Measurements from ENCODE around the gene IL12A.

Gene IL12A

DNA sequence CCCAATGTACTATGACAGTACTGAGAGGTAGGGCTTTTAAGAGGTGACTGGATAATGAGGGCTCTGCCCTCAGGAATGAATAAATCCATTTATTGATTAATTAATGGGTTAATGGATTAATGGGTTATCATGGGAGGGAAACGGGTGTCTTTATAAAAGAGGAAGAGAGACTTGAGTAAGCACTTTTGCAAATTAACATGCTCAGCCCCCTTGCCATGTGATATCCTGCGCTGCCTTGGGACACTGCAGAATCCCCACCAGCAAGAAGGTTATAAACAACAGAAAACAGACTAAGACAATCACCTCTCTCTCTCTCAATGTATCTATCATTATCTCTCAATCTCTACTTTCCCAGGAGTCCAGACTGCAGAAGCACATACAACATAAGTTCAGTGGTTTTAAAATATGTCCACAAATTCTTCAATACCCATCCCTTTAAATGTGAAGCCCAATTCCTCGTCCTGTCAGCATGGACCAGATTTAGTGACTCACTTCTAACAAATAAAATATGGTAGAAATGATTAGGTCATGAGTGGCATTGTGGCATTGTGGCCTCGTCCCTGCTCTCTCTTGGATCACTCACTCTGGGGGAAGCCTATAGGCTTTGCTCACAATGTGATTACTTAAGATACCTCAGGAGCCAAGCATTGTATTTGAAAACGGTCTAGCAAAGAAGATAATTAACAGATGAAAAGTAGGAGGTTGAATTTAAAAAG is 40.0 kb upstream of the IL12A start:
- Histone ChIP-seq H3K4me3 (no peak overlapping the region), H3K9me3 (no peaks in the 10 kb centered on the region), H3K27me3 (peaks cover 0 to 4% of the 10 kb centered on the region in 2 donors), H3K36me3 (no peaks in the 10 kb centered on the region), H3K27ac (no peak overlapping the region), H3K4me1 (no peaks in the 10 kb centered on the region)
- intact Hi-C loops (cut with DNase I; ENCODE audit: low total_unique reads) = no loop called here
- TF ChIP-seq, protein P1, sequence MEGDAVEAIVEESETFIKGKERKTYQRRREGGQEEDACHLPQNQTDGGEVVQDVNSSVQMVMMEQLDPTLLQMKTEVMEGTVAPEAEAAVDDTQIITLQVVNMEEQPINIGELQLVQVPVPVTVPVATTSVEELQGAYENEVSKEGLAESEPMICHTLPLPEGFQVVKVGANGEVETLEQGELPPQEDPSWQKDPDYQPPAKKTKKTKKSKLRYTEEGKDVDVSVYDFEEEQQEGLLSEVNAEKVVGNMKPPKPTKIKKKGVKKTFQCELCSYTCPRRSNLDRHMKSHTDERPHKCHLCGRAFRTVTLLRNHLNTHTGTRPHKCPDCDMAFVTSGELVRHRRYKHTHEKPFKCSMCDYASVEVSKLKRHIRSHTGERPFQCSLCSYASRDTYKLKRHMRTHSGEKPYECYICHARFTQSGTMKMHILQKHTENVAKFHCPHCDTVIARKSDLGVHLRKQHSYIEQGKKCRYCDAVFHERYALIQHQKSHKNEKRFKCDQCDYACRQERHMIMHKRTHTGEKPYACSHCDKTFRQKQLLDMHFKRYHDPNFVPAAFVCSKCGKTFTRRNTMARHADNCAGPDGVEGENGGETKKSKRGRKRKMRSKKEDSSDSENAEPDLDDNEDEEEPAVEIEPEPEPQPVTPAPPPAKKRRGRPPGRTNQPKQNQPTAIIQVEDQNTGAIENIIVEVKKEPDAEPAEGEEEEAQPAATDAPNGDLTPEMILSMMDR (IDR thresholded peaks at IDR 0.05) = no peak
- DNase-seq = no peak

DNA sequence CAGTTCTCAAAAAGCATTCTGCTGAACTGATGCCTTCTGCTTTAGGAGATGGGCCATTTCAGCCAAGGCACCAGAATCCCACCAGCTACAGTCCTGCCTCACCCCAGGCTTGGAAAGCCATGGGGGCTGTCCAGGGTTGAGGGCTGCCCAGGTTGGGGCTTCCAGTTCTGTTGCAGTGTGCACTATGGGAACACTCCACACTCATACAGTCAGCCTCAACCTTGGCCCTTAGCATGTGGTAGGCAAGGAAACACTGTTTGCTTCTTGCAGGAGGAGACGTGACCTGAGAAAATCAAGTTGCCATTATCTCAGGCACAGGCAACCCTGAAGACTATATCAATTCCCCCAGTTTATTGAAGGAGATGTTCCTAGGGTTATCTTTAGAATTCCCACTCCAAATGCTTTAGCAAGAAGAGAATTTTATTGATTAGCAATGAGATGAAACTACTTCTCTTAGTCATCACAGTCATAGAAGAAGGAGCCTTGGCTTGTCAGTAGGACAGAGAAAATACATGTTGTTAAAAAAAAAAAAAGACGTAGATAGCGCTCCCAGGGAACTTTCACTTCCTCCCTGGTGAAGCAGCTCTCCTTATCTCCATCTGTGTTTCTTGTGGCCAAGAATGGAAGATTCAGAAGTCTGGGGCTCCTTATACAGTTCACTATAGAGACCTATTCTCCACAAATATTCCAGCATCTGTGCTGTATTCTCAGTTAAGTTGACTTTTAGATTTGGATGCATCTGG is 38.3 kb upstream of the IL12A start:
- Histone ChIP-seq H3K27ac (no peak overlapping the region), H3K4me3 (no peak overlapping the region), H3K9me3 (no peaks in the 10 kb centered on the region), H3K4me1 (no peaks in the 10 kb centered on the region), H3K36me3 (no peaks in the 10 kb centered on the region), H3K27me3 (peaks cover 0 to 4% of the 10 kb centered on the region in 2 donors)
- intact Hi-C loops (cut with DNase I; ENCODE audit: low total_unique reads) = no loop called here
- TF ChIP-seq, protein P1 (IDR thresholded peaks at IDR 0.05) = no peak
- no peak for DNase-seq

DNA sequence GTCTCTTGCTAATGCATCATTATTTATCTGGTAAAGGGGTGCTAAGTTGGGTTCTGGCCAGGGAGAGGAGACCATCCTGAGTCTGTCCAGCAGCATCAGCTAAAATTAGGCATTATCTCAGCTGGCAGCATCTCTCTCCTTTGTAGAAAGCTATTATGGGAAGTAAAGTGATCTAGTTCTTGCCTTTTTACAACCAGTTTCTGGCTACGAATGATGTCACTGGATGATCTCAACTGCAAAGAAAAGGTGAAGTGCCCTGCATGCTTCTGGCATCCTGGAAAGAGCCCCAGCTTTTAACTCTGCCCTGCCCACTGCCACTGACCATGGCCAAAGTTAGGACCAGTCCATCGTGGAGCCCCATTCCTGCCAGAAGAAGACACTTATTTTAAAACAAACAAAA is 37.1 kb upstream of the IL12A start:
- H3K27ac ChIP-seq = no peak overlapping the region
- DNase-seq = no peak
- peaks cover 0 to 4% of the 10 kb centered on the region in 2 donors for H3K27me3 ChIP-seq
- intact Hi-C loops (cut with DNase I; ENCODE audit: low total_unique reads) = no loop called here
- H3K36me3 ChIP-seq = no peaks in the 10 kb centered on the region
- no peak overlapping the region for H3K4me3 ChIP-seq
- no peaks in the 10 kb centered on the region for H3K9me3 ChIP-seq
- H3K4me1 ChIP-seq = no peaks in the 10 kb centered on the region
- TF ChIP-seq, protein P1 (IDR thresholded peaks at IDR 0.05) = no peak

DNA sequence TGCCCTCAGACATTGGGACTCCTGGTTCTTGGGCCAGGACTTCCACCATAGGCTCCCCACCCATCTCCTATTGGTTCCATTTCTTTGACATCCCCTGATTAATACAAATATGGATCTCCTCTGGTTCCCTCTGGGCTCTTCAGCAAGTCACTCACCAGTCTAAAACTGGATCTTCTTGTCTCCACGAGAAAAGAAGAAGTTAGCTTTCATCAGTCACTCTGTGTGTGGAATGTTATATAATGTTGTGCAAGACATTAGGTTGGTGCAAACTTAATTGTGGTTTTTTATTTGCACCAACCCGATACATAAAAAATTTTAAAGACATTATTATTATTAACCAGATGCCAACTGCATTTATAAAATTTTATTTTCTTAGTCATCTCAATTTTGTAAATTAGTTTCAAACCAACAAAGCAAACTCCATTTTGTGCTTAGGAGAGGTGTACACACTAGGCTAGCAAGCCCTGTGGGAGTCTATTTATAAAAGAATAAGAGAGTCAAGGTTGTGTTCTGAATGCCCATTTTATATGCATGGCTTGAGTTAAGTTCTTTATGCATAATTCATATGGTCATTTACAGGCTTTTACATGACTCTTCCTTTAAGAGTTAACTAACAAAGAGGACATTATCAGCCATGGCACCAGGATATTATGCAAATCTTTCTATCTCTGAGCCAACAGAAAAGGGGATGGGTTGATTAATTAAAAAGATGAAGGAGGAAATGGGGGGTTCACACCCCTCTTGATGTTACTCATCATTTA is 35.1 kb upstream of the IL12A start:
- H3K27ac ChIP-seq = no peak overlapping the region
- TF ChIP-seq, protein P1 (IDR thresholded peaks at IDR 0.05) = no peak
- intact Hi-C loops (cut with DNase I; ENCODE audit: low total_unique reads) = no loop called here

DNA sequence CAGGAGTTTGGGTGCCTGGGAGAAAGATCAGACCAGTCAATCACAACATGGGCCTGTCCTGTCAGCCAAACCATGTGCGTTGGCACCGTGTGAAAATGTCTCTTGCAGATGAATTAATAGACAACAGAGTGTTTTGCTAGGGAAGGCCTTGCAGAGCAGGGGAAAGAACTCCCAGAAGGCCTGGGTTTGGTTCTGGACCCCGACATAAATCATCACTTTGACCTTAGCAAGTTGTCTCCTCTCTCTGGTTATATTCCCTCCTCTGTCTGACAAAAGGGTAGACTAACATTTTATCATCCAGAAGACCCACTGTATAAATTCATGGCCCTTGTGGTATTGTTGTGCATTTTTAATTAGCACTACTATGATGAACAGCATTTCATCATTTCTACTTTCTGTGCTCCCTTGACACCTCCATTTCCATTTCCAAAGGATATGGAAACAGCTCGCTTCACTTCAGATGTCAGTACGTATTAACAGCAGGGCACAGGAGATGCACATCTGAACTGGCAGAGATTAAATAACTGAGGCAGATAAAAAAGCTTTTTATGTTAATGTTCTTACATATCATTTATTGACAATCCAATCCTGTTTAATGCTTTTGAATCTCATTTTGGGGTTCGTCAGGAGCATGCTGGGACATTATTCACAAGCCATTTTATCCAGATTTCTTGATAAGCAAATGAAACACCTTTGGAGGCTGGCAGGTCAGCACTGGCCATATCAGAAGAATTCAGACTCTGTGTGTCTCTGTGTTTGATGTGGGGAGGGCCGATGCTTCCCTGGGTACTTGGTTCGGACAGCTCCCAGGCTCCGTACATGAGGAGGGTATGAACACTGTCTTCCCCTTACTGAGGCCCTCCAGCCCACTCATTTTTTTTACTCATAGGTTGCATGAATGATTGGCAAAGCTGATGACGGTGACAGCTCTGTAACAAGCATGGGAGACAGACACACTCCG is 28.2 kb upstream of the IL12A start:
- no peak for DNase-seq
- no peaks in the 10 kb centered on the region for H3K27me3 ChIP-seq
- no peak overlapping the region for H3K27ac ChIP-seq
- H3K4me1 ChIP-seq = no peaks in the 10 kb centered on the region
- no peaks in the 10 kb centered on the region for H3K36me3 ChIP-seq
- no peaks in the 10 kb centered on the region for H3K9me3 ChIP-seq
- TF ChIP-seq, protein P1 (IDR thresholded peaks at IDR 0.05) = no peak
- no peak overlapping the region for H3K4me3 ChIP-seq
- intact Hi-C loops (cut with DNase I; ENCODE audit: low total_unique reads) = no loop called here

More for the DNA sequence above, 35.1 kb upstream of the IL12A start:
- Histone ChIP-seq H3K4me3 (no peak overlapping the region), H3K9me3 (no peaks in the 10 kb centered on the region), H3K27me3 (peaks cover 0 to 4% of the 10 kb centered on the region in 2 donors), H3K36me3 (no peaks in the 10 kb centered on the region), H3K4me1 (no peaks in the 10 kb centered on the region)
- no peak for DNase-seq
